DMS53 treated with DMSO at 0.1 percent for 48 hours (cell line): ENCODE results near the gene SLC24A2.

Source experiments
- DNase-seq: peaks from one replicate; lab custom pipeline; 2025; ENCODE audit not compliant: unreplicated experiment; lab: John Stamatoyannopoulos, UW

Gene SLC24A2

DNA sequence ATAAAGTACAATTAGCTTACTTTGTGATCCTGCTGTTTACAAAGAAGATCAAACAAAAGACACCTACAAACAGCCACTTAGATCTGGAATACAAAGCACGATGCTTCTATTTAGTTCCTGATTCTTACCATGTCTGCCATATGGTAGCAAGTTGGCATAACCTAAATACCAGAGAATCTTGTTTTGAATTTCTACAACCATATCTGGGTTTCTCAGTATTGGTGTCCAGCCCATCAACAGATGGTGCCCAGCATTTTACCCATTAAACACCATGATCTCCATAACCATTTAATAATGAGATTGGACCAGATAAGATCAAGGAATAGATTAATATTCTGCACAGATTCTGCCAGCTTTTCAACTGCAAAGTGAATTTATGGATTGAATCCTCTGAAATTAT, 29.8 kb downstream of the SLC24A2 start:
- DNase-seq: no peak

DNA sequence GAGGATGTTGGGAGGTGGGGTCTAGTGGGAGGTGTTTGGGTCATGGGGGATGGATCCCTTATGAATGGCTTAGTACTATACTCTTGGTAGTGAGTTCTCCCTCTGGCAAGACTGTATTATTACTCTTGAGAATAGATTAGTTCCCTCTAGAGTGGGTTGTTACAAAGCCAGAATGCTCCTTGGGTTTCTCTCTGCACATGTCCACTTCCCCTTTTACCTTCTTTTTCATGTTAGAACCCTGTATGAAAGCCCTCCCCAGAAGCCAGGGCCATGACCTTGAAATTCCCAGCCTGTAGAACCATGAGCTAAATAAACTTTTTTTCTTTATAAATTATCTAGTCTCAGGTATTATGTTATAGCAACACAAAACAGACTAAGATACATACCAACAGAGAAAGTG, 31.1 kb downstream of the SLC24A2 start:
- no peak for DNase-seq

DNA sequence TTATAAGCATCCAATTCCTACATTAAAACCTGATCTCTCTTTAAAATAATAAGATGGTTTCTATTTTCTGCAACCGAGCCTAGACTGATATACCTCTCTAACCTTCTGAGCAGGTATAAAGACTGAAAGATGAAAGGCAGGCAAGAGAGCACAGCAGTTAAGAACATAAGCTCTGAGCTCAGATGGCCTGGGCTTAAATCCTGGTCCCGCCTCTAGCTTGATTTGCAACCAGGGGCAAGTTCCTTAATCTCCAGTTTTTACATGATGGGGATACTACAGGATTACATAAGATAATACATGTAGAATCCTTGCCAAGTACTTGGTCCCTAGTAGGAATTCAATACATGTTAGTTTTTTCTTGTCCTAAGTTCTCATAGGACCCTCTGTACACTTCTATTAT, 33.9 kb downstream of the SLC24A2 start:
- no peak for DNase-seq

DNA sequence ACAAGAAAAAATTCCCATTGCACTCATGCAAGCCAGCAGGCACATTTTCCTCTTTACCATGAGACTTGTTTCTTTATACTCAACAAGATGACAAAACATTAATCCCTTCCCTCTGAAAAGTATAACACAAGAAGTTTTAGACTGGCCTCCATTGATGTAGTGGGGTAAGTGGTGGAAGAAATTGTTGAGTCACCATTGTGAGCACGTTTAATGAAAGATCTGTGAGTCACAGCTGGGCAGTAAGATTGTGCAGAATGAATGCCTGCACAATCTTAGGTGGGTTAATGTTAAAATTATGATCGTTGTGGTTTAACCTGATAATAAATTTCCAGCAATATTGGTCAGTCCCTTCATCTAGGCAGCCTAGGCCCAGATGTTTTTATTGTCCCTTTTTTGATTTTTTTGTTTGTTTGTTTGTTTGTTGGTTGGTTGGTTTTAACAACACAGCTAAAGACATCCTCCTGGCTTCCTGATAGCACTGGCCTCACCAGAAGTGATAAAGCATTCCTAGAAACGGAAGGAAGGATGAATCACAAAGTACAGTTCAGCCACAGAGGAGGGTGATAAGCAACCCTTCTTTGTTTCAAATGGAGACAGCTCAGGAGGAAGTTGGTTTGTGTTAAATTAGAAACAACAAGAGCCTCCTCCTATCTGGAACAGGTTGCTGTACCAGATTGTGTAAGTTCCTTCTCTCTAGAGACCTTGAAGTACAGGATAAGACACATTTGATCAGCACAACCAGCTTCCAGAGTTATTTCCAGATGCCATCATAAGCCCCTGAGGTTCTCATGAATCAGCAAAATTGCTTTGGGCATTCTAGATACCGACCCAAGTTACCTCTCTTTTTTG, 40.3 kb downstream of the SLC24A2 start:
- no peak for DNase-seq

DNA sequence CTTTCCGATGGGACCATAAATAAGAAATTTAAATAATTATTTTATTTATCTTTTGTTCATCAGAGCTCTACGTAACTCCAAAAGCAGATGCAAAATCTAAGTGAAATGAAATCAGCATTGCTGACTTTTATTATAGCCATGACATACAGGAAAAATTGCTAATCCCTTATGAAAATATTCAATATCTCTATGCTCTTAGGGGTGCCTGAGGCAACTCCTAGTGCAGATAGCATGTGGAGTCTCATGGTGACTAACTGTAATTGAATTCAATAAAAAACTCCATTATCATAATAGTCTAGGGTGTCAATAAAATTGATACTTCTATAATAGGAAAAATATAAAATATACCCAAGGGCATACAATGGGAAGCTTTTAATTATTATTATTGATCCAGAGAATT, 42.6 kb downstream of the SLC24A2 start:
- DNase-seq: no peak

DNA sequence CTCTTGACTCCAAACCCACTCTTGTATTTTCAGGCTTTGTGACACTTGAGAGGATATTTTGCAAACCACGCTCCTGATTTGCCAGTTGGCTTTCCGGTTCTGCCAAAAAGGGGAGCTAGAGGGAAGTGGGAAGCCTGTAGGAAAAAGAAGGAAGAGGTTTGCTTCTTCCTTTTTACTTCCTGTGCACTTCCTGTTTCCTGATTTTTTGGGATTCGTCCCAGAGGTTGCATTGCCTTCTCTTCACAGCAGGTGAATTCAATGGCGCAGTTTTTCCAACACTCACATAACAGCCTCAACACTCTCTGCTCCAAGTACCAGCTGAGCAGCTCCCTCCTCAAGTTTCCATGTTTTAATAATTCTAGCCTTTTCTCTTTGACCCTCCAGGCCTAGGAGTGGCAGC, 47.7 kb downstream of the SLC24A2 start:
- DNase-seq: no peak
